Umbilical cord (tissue), 2 donors: ENCODE measurements around the gene MOB3B. TPM values are rescaled to one million over a fixed set of nuclear protein-coding genes. Genes with fewer than 3 reads are reported as not detected.

Source experiments
- DNase-seq: peaks from one replicate; pipeline ENCODE4 v3.0.0-alpha.2; 2015; ENCODE audit warnings: low spot score
- total RNA-seq: library from RNA; depleted of rRNA; stranded (reverse); fragments of >200 nt; gene quantifications from one replicate; pipeline ENCODE4 v1.2.3, GENCODE V29; 2014; ENCODE audit warnings: low replicate concordance; ENCODE audit not compliant: insufficient read depth

MOB3B gene
- total RNA-seq, 1 donor from 2014 or later: 5.8 TPM

GRCh38 chr9:27367921-27368315 lies 161.7 kb downstream of the MOB3B start:
- DNase-seq: no peak

GRCh38 chr9:27367175-27367798 lies 162.3 kb downstream of the MOB3B start:
- DNase-seq: no peak

GRCh38 chr9:27365707-27366376 lies 163.8 kb downstream of the MOB3B start:
- peak; percentile 72 for DNase-seq

- DNase-seq: peak; percentile 54
Measured at GRCh38 chr9:27362447-27363210, 167.0 kb downstream of the MOB3B start.

- DNase-seq: peak; percentile 80
Measured at GRCh38 chr9:27361492-27361891, 168.1 kb downstream of the MOB3B start.

- no peak for DNase-seq
Measured at GRCh38 chr9:27359763-27360162, 169.9 kb downstream of the MOB3B start.

GRCh38 chr9:27358007-27358406 lies 171.6 kb downstream of the MOB3B start:
- no peak for DNase-seq

- DNase-seq: no peak
Measured at GRCh38 chr9:27356446-27356845, 173.2 kb downstream of the MOB3B start.

GRCh38 chr9:27355166-27355565 lies 174.4 kb downstream of the MOB3B start:
- no peak for DNase-seq

- DNase-seq: no peak
Measured at GRCh38 chr9:27353474-27354229, 176.0 kb downstream of the MOB3B start.

- DNase-seq: peak; percentile 45
Measured at GRCh38 chr9:27353166-27353473, 176.5 kb downstream of the MOB3B start.

GRCh38 chr9:27352457-27353165 lies 177.0 kb downstream of the MOB3B start:
- no peak for DNase-seq

GRCh38 chr9:27351438-27351837 lies 178.2 kb downstream of the MOB3B start:
- DNase-seq: peak; percentile 67

- no peak for DNase-seq
Measured at GRCh38 chr9:27350382-27350976, 179.1 kb downstream of the MOB3B start.

- DNase-seq: no peak
Measured at GRCh38 chr9:27349698-27350080, 179.9 kb downstream of the MOB3B start.

GRCh38 chr9:27348785-27349697 lies 180.6 kb downstream of the MOB3B start:
- DNase-seq: peak; percentile 47

- no peak for DNase-seq
Measured at GRCh38 chr9:27347889-27348288, 181.7 kb downstream of the MOB3B start.

GRCh38 chr9:27344776-27345175 lies 184.8 kb downstream of the MOB3B start:
- DNase-seq: no peak

- no peak for DNase-seq
Measured at GRCh38 chr9:27341545-27342294, 187.9 kb downstream of the MOB3B start.
